PFSK-1 (cell line): ENCODE data around the gene STK10.

Experiments used
- FOXP2 ChIP-seq: optimal IDR thresholded peaks from 2 replicates; pipeline ENCODE3; 2011; ENCODE audit warnings: borderline replicate concordance, control low read depth, inconsistent platforms; ENCODE audit not compliant: insufficient read depth; ENCODE audit errors: extremely low read length, extremely low read depth
- POLR2AphosphoS5 ChIP-seq: IDR thresholded peaks from 2 replicates; pipeline ENCODE4 v1.6.1; 2012; ENCODE audit warnings: low read depth, mild to moderate bottlenecking, control low read depth, low read length, moderate library complexity
- SIN3A ChIP-seq: IDR thresholded peaks from 2 replicates; pipeline ENCODE4 v1.6.1; 2012; ENCODE audit warnings: mild to moderate bottlenecking, low read length, moderate library complexity, borderline replicate concordance; ENCODE audit not compliant: insufficient read depth
- TAF1 ChIP-seq: IDR thresholded peaks from 2 replicates; pipeline ENCODE4 v1.6.1; 2012; ENCODE audit warnings: low read length, control low read depth, borderline replicate concordance; ENCODE audit not compliant: insufficient read depth
- TF ChIP-seq, protein P1 (sequence below), 2 experiments: IDR thresholded peaks; 2 replicates each; pipeline versions ENCODE4 v1.6.1 to v1.8.0; 2011 to 2012; ENCODE audit warnings: low read depth in 2 of 2, low read length in 2 of 2, control low read depth in 1 of 2, inconsistent platforms in 1 of 2, mild to moderate bottlenecking in 1 of 2, moderate library complexity in 1 of 2; ENCODE audit not compliant: insufficient read depth in 1 of 2

The STK10 gene

DNA sequence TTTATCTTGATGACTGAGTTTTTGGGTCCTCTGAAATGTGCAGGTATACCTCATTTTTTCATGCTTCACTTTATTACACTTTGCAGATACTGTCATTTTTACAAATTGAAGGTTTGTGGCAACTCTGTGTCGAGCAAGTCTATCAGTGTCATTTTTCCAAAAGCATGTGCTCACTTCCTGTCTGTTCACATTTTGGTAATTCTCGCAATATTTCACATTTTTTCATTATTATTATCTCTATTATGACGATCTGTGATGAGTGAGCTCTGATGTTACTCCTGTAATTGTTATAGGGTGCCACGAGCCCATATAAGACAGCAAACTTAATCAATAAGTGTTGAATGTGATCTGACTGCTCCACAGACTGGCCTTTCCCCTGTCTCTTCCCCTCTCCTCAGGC is 108.1 kb downstream of the STK10 start:
- no peak for TF ChIP-seq POLR2AphosphoS5
- TF ChIP-seq FOXP2 = no peak
- TF ChIP-seq SIN3A = no peak
- TF ChIP-seq, protein P1, sequence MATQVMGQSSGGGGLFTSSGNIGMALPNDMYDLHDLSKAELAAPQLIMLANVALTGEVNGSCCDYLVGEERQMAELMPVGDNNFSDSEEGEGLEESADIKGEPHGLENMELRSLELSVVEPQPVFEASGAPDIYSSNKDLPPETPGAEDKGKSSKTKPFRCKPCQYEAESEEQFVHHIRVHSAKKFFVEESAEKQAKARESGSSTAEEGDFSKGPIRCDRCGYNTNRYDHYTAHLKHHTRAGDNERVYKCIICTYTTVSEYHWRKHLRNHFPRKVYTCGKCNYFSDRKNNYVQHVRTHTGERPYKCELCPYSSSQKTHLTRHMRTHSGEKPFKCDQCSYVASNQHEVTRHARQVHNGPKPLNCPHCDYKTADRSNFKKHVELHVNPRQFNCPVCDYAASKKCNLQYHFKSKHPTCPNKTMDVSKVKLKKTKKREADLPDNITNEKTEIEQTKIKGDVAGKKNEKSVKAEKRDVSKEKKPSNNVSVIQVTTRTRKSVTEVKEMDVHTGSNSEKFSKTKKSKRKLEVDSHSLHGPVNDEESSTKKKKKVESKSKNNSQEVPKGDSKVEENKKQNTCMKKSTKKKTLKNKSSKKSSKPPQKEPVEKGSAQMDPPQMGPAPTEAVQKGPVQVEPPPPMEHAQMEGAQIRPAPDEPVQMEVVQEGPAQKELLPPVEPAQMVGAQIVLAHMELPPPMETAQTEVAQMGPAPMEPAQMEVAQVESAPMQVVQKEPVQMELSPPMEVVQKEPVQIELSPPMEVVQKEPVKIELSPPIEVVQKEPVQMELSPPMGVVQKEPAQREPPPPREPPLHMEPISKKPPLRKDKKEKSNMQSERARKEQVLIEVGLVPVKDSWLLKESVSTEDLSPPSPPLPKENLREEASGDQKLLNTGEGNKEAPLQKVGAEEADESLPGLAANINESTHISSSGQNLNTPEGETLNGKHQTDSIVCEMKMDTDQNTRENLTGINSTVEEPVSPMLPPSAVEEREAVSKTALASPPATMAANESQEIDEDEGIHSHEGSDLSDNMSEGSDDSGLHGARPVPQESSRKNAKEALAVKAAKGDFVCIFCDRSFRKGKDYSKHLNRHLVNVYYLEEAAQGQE (IDR thresholded peaks at IDR 0.05; ENCODE audit: insufficient read depth in 1 of 2, low read depth in 2 of 2, low read length in 2 of 2) = no peak
- TF ChIP-seq TAF1 = no peak

DNA sequence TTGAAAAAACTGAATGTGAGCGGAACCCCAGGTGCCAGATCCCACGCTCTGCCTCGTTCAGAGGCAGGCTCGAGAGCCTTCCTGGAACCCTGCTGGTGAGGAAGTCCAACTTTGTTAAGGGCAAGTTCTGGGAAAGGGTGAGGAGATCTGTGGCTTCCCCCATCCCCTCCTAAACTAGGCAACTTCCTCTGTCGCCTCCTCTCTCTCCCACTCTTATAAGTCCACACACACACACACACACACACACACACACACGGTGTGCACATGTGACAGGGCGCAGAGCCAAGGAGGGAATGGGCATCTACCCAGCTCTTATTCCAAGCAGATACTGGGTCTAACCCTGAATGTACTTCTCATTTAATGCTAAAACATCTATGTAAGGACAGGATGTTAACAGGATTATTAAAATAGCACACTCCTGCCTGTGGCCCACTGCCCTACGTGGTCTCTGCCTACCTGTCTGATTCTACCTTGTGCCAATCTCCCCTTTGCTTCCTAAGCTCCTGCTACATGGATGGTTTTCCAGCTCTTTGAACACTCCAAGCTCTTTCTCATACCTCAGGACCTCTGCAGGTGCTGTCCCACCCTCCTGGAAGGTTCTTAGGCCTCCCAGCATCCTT is 109.2 kb downstream of the STK10 start:
- no peak for TF ChIP-seq SIN3A
- TF ChIP-seq, protein P1 (IDR thresholded peaks at IDR 0.05; ENCODE audit: insufficient read depth in 1 of 2, low read depth in 2 of 2, low read length in 2 of 2) = no peak
- TF ChIP-seq POLR2AphosphoS5 = no peak
- TF ChIP-seq TAF1 = no peak
- TF ChIP-seq FOXP2 = no peak

GRCh38 chr5:172077664-172078425 is 110.2 kb downstream of the STK10 start:
- TF ChIP-seq, protein P1 (IDR thresholded peaks at IDR 0.05; ENCODE audit: insufficient read depth in 1 of 2, low read depth in 2 of 2, low read length in 2 of 2) = no peak
- TF ChIP-seq FOXP2 (no peak), SIN3A (no peak), TAF1 (no peak), POLR2AphosphoS5 (no peak)

GRCh38 chr5:172076761-172077244 is 111.2 kb downstream of the STK10 start:
- TF ChIP-seq, protein P1 (IDR thresholded peaks at IDR 0.05; ENCODE audit: insufficient read depth in 1 of 2, low read depth in 2 of 2, low read length in 2 of 2) = no peak
- TF ChIP-seq TAF1 = no peak
- no peak for TF ChIP-seq SIN3A
- no peak for TF ChIP-seq POLR2AphosphoS5
- no peak for TF ChIP-seq FOXP2
